Muscle of leg (tissue), 11 donors: ENCODE results near the gene CECR2. TPM values are rescaled to one million over a fixed set of nuclear protein-coding genes. Genes with fewer than 3 reads are reported as not detected.
A peak's percentile ranks its signal among the peaks of the same experiment; 100 is the strongest.
"Not testable (repeated sequence)": the region's sequence is repeated elsewhere in the genome, so short reads cannot be mapped to it uniquely, and the experiment has no call there.

ENCODE experiments used
- DNase-seq: peaks from one replicate; pipeline ENCODE4 v3.0.0; 2013
- H3K27ac ChIP-seq: one replicate; pipeline ENCODE4 v1.5.1; 2013; ENCODE audit warnings: mild to moderate bottlenecking, low read length, control low read depth
- H3K27me3 ChIP-seq: one replicate; pipeline ENCODE4 v1.6.1; 2013; ENCODE audit warnings: low read length; ENCODE audit not compliant: control insufficient read depth, insufficient read depth
- H3K36me3 ChIP-seq: one replicate; pipeline ENCODE4 v1.6.1; 2013; ENCODE audit warnings: low read length; ENCODE audit not compliant: control insufficient read depth, insufficient read depth
- H3K4me1 ChIP-seq: one replicate; pipeline ENCODE4 v1.6.1; 2013; ENCODE audit warnings: low read length; ENCODE audit not compliant: control insufficient read depth, insufficient read depth
- H3K4me3 ChIP-seq: one replicate; pipeline ENCODE4 v1.5.1; 2013; ENCODE audit warnings: low read length, control low read depth
- H3K9me3 ChIP-seq: replicated peaks from 2 replicates; pipeline ENCODE4 v1.6.1; 2013; ENCODE audit warnings: low read depth, low read length; ENCODE audit not compliant: control insufficient read depth
- WGBS: methylation state at CpG from one replicate; pipeline ENCODE4 v1.1.5; 2013; ENCODE audit warnings: missing lambda C conversion rate; ENCODE audit not compliant: insufficient coverage; 5-methylcytosine and 5-hydroxymethylcytosine counted together
- polyA plus RNA-seq, 8 donors: library from polyadenylated mRNA; unstranded; fragments of 120-200 nt; gene quantifications; one replicate each; pipeline versions ENCODE4 v1.2.1 to v1.2.3, GENCODE V29; 2013; ENCODE audit warnings: inconsistent platforms in 1 of 8, low replicate concordance in 1 of 8; ENCODE audit not compliant: insufficient read length in 8 of 8, insufficient read depth in 1 of 8
- total RNA-seq: library from RNA; stranded (reverse); fragments of 120-200 nt; gene quantifications from one replicate; pipeline ENCODE4 v1.2.4, GENCODE V29; 2013

Gene CECR2
- total and polyA plus RNA-seq, 9 donors: 10.3 to 26.8 (median 15.8) TPM

- not testable (repeated sequence) for H3K4me3 ChIP-seq, DNase-seq, H3K4me1 ChIP-seq, H3K27ac ChIP-seq, H3K9me3 ChIP-seq, H3K36me3 ChIP-seq, H3K27me3 ChIP-seq
- WGBS: no CpG with 5 or more reads among the region's 1 CpG
Measured at GRCh38 chr22:17521971-17522370, 152.7 kb downstream of the CECR2 start.

GRCh38 chr22:17523925-17524324, 154.7 kb downstream of the CECR2 start:
- no peaks in the 10 kb centered on the region for H3K4me1 ChIP-seq
- no peaks in the 10 kb centered on the region for H3K27me3 ChIP-seq
- DNase-seq: no peak
- H3K36me3 ChIP-seq: peaks cover 7% of the 10 kb centered on the region
- H3K27ac ChIP-seq: no peak overlapping the region
- H3K4me3 ChIP-seq: no peak overlapping the region
- H3K9me3 ChIP-seq: no peaks in the 10 kb centered on the region
- 96% methylated on average over 8 of the region's 10 CpGs for WGBS

- Histone ChIP-seq H3K4me3 (no peak overlapping the region), H3K4me1 (peaks cover 3% of the 10 kb centered on the region), H3K36me3 (peaks cover 20% of the 10 kb centered on the region), H3K27ac (no peak overlapping the region), H3K27me3 (no peaks in the 10 kb centered on the region), H3K9me3 (no peaks in the 10 kb centered on the region)
- 70% methylated on average over 4 of the region's 5 CpGs for WGBS
- peak; percentile 55 for DNase-seq
Measured at GRCh38 chr22:17536269-17536668, 167.0 kb downstream of the CECR2 start.

GRCh38 chr22:17537155-17537554, 167.9 kb downstream of the CECR2 start:
- Histone ChIP-seq H3K4me1 (peaks cover 3% of the 10 kb centered on the region), H3K27me3 (no peaks in the 10 kb centered on the region), H3K9me3 (no peaks in the 10 kb centered on the region), H3K4me3 (no peak overlapping the region), H3K27ac (no peak overlapping the region), H3K36me3 (peaks cover 29% of the 10 kb centered on the region)
- no peak for DNase-seq
- WGBS: no CpG with 5 or more reads among the region's 2 CpGs

- Histone ChIP-seq H3K4me3 (no peak overlapping the region), H3K36me3 (peaks cover 47% of the 10 kb centered on the region), H3K27ac (no peak overlapping the region), H3K4me1 (peaks cover 3% of the 10 kb centered on the region), H3K27me3 (no peaks in the 10 kb centered on the region), H3K9me3 (no peaks in the 10 kb centered on the region)
- no peak for DNase-seq
- WGBS: 78% methylated on average over 7 of the region's 15 CpGs
Measured at GRCh38 chr22:17540481-17540880, 171.2 kb downstream of the CECR2 start.

GRCh38 chr22:17541476-17541875, 172.2 kb downstream of the CECR2 start:
- peaks cover 49% of the 10 kb centered on the region for H3K36me3 ChIP-seq
- H3K4me3 ChIP-seq: no peak overlapping the region
- no peaks in the 10 kb centered on the region for H3K27me3 ChIP-seq
- WGBS: 97% methylated on average over 3 of the region's 7 CpGs
- H3K9me3 ChIP-seq: no peaks in the 10 kb centered on the region
- DNase-seq: no peak
- H3K27ac ChIP-seq: no peak overlapping the region
- H3K4me1 ChIP-seq: peaks cover under 1% of the 10 kb centered on the region

GRCh38 chr22:17542452-17542851, 173.2 kb downstream of the CECR2 start:
- WGBS: 93% methylated on average over 13 of the region's 14 CpGs

GRCh38 chr22:17548010-17548755, 178.9 kb downstream of the CECR2 start:
- H3K4me3 ChIP-seq: no peak overlapping the region
- no peaks in the 10 kb centered on the region for H3K4me1 ChIP-seq
- peaks cover 51% of the 10 kb centered on the region for H3K36me3 ChIP-seq
- WGBS: 90% methylated on average over 18 of the region's 23 CpGs
- H3K27ac ChIP-seq: no peak overlapping the region
- no peaks in the 10 kb centered on the region for H3K27me3 ChIP-seq
- DNase-seq: no peak
- no peaks in the 10 kb centered on the region for H3K9me3 ChIP-seq

More at GRCh38 chr22:17542452-17542851, 173.2 kb downstream of the CECR2 start:
- H3K27ac ChIP-seq: no peak overlapping the region
- no peaks in the 10 kb centered on the region for H3K9me3 ChIP-seq
- H3K27me3 ChIP-seq: no peaks in the 10 kb centered on the region
- H3K4me1 ChIP-seq: no peaks in the 10 kb centered on the region
- no peak for DNase-seq
- peaks cover 46% of the 10 kb centered on the region for H3K36me3 ChIP-seq
- H3K4me3 ChIP-seq: no peak overlapping the region

GRCh38 chr22:17548756-17549035, 179.4 kb downstream of the CECR2 start:
- no peak for DNase-seq
- Histone ChIP-seq H3K27ac (no peak overlapping the region), H3K4me1 (no peaks in the 10 kb centered on the region), H3K4me3 (no peak overlapping the region), H3K36me3 (peaks cover 52% of the 10 kb centered on the region), H3K9me3 (no peaks in the 10 kb centered on the region), H3K27me3 (no peaks in the 10 kb centered on the region)
- 64% methylated on average over 4 of the region's 5 CpGs for WGBS

- no peaks in the 10 kb centered on the region for H3K9me3 ChIP-seq
- peaks cover 49% of the 10 kb centered on the region for H3K36me3 ChIP-seq
- no peak for DNase-seq
- no peaks in the 10 kb centered on the region for H3K27me3 ChIP-seq
- no peak overlapping the region for H3K4me3 ChIP-seq
- WGBS: 81% methylated on average over 3 of the region's 10 CpGs
- H3K4me1 ChIP-seq: no peaks in the 10 kb centered on the region
- H3K27ac ChIP-seq: no peak overlapping the region
Measured at GRCh38 chr22:17549183-17549582, 179.9 kb downstream of the CECR2 start.

- H3K36me3 ChIP-seq: peaks cover 53% of the 10 kb centered on the region
- 89% methylated on average over 2 of the region's 5 CpGs for WGBS
Measured at GRCh38 chr22:17549655-17550054, 180.4 kb downstream of the CECR2 start.

More at GRCh38 chr22:17549655-17550054, 180.4 kb downstream of the CECR2 start:
- no peaks in the 10 kb centered on the region for H3K4me1 ChIP-seq
- no peak overlapping the region for H3K4me3 ChIP-seq
- no peaks in the 10 kb centered on the region for H3K27me3 ChIP-seq
- no peak for DNase-seq
- no peaks in the 10 kb centered on the region for H3K9me3 ChIP-seq
- no peak overlapping the region for H3K27ac ChIP-seq
